Spleen (tissue), 11 donors: Measurements from ENCODE around the gene CEP55. TPM values are rescaled to one million over a fixed set of nuclear protein-coding genes. Genes with fewer than 3 reads are reported as not detected.

Source experiments
- DNase-seq: peaks from one replicate; pipeline ENCODE4 v3.0.0-alpha.2; 2020
- H3K27ac ChIP-seq, 8 donors: fragments of 200-600 bp; sonication (generic) in 7 of 8; 1 replicate in 4 of 8; 2 replicates in 4 of 8; pipeline versions ENCODE4 v1.5.0 to v1.8.0; 2016 to 2021; ENCODE audit warnings: inconsistent platforms in 4 of 8, mild to moderate bottlenecking in 4 of 8, moderate library complexity in 1 of 8
- H3K27me3 ChIP-seq, 7 donors: fragments of 200-600 bp; sonication (generic) in 6 of 7; replicated peaks in 1 of 7; 1 replicate in 4 of 7; 2 replicates in 3 of 7; pipeline versions ENCODE4 v1.5.0 to v1.8.0; 2016 to 2021; ENCODE audit warnings: inconsistent platforms in 3 of 7, mild to moderate bottlenecking in 1 of 7
- H3K36me3 ChIP-seq, 6 donors: fragments of 200-600 bp; sonication (generic) in 5 of 6; 1 replicate in 4 of 6; 2 replicates in 2 of 6; pipeline versions ENCODE4 v1.5.0 to v1.8.0; 2016 to 2021; ENCODE audit warnings: inconsistent platforms in 2 of 6
- H3K4me1 ChIP-seq, 6 donors: fragments of 200-600 bp; sonication (generic) in 5 of 6; 1 replicate in 3 of 6; 2 replicates in 3 of 6; pipeline versions ENCODE4 v1.5.0 to v1.8.0; 2016 to 2021; ENCODE audit warnings: inconsistent platforms in 3 of 6
- H3K4me3 ChIP-seq, 8 donors: fragments of 200-600 bp; sonication (generic) in 7 of 8; 1 replicate in 4 of 8; 2 replicates in 4 of 8; pipeline versions ENCODE4 v1.5.0 to v1.8.0; 2016 to 2021; ENCODE audit warnings: inconsistent platforms in 4 of 8, mild to moderate bottlenecking in 4 of 8, moderate library complexity in 2 of 8
- H3K9me3 ChIP-seq, 8 donors: fragments of 200-600 bp; sonication (generic) in 7 of 8; 1 replicate in 4 of 8; 2 replicates in 4 of 8; pipeline versions ENCODE4 v1.5.0 to v1.8.0; 2016 to 2021; ENCODE audit warnings: inconsistent platforms in 4 of 8
- POLR2A ChIP-seq, 3 donors: fragments of 450-650 bp; IDR thresholded peaks; one replicate each; pipeline ENCODE4 v1.5.1; 2017; ENCODE audit warnings: antibody characterized with exemption in 3 of 3, mild to moderate bottlenecking in 1 of 3
- POLR2AphosphoS5 ChIP-seq, 3 donors: sonication (generic); formaldehyde crosslinking; IDR thresholded peaks; one replicate each; pipeline ENCODE4 v1.5.1; 2017; ENCODE audit warnings: antibody characterized with exemption in 3 of 3
- WGBS, 5 donors: extraction: QIAGEN DNeasy Blood & Tissue Kit in 3 of 5; methylation state at CpG; one replicate each; pipeline versions ENCODE4 v1.1.5 to v1.1.7; 2013 to 2018; 5-methylcytosine and 5-hydroxymethylcytosine counted together
- intact Hi-C: fragments of 100-400 bp; cut with DNase I; formaldehyde crosslinking; loops from one replicate; pipeline ENCODE4 v1.15.0; 2023; ENCODE audit warnings: low total_unique reads
- polyA plus RNA-seq, 3 donors: library from polyadenylated mRNA; stranded (reverse); fragments of 200-250 nt; gene quantifications; one replicate each; pipeline ENCODE4 v1.2.1, GENCODE V29; 2013
- total RNA-seq, 7 donors: library from RNA; depleted of rRNA in 3 of 7; stranded (reverse); fragments of >200 nt in 3 of 7; fragmentation: NEBNext Ultra II Directional in 4 of 7; extraction: Animal tissue kit (Norgen Biotek cat#: 25700) in 4 of 7; gene quantifications; one replicate each; pipeline versions ENCODE4 v1.1.0 to v1.2.1, GENCODE V29; 2016 to 2021
- TF ChIP-seq, protein P1 (sequence below), 11 experiments: fragments of 200-600 bp in 7 of 11; fragments of 450-650 bp in 4 of 11; sonication (generic) in 4 of 11; IDR thresholded peaks in 8 of 11; conservative IDR thresholded peaks in 3 of 11; 1 replicate in 7 of 11; 2 replicates in 4 of 11; pipeline versions ENCODE4 v1.4.0 to v1.8.0; 2016 to 2021; ENCODE audit warnings: antibody characterized with exemption in 11 of 11, inconsistent platforms in 4 of 11, mild to moderate bottlenecking in 1 of 11
- donor health status: healthy with polysubstance abuse.
- donor health status: DM: no; HTN: no; CAD: no; lungs with moderate emphysema.
- donor health status: DM: no; HTN: no; CAD: no.
- donor health status: Bipolar disorder and iron deficiency.
- donor health status: healthy.
- donor health status: DM: no; HTN: no; CAD: no.
- donor health status: DM: yes; HTN: yes; CAD: no.

Gene CEP55
- total and polyA plus RNA-seq, 10 donors, result 0.95 to 6.6 (median 3.1) TPM

DNA sequence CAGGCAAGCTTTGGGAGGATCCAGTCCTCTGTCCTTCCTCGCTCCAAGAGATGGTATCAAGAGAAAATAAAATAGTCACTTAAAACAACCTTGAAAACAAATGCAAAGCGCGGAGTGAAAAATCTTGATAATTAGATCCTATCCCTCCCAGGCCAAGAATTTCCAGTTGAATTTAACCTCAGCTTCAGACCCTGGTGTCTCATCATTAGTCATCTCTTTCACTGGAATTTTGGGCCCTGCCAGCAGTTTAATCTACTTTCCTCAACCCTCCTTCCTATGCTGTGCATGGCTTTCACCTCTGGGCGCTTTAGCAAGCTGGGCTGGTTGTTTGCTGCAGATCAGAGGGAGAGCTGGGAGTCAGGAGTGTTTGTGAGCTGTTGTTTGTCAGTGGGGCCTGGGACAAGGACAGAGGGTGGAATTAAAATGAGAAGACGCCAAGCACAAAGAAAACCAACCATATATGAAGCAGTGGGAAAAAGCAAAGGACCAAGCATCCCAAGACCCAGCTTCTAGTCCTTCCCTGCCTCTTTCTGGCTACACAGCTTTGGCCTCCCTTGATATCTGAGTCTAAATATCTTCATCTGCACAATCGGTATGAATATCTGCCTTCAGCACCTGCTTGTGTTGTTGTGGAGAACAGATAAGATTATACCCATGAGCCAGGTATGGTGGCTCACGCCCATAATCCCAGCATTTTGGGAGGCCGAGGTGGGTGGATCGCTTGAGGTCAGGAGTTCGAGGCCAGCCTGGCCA lies 27.8 kb upstream of the CEP55 start:
- peaks cover 0 to 41% (median 15%) of the 10 kb centered on the region in 6 donors for H3K4me1 ChIP-seq

DNA sequence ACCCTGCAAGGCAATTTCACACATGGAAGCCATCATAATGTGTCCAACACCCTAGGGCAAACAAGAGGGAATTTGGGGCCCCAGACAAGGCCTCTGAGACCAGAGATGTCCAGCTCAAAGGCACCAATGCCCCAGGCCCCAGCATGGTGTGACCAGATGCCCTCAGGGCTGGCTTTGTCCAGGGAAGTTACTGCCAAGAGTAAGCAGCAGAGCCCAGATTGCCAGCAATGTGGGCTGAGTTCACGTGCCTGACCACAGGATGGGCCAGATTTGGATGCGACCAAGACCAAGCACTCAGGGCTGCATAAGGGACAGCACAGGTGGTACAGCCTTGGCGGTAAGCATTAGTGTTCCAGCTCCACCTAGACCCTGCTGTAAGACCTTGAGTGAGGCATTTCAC lies 27.0 kb upstream of the CEP55 start:
- Histone ChIP-seq H3K36me3 (no peaks in the 10 kb centered on the region), H3K9me3 (no peaks in the 10 kb centered on the region), H3K27me3 (no peaks in the 10 kb centered on the region), H3K4me3 (no peak overlapping the region), H3K27ac (no peak overlapping the region), H3K4me1 (peaks cover 0 to 32% (median 11%) of the 10 kb centered on the region in 6 donors)
- 64 to 95% (median 85%) methylated on average over 3 of the region's 3 CpGs for WGBS, 5 donors
- no peak for DNase-seq
- intact Hi-C loops, result no loop called here
- TF ChIP-seq POLR2A (IDR thresholded peaks at IDR 0.05) (no peak), POLR2AphosphoS5 (IDR thresholded peaks at IDR 0.05) (no peak)
- TF ChIP-seq, protein P1, sequence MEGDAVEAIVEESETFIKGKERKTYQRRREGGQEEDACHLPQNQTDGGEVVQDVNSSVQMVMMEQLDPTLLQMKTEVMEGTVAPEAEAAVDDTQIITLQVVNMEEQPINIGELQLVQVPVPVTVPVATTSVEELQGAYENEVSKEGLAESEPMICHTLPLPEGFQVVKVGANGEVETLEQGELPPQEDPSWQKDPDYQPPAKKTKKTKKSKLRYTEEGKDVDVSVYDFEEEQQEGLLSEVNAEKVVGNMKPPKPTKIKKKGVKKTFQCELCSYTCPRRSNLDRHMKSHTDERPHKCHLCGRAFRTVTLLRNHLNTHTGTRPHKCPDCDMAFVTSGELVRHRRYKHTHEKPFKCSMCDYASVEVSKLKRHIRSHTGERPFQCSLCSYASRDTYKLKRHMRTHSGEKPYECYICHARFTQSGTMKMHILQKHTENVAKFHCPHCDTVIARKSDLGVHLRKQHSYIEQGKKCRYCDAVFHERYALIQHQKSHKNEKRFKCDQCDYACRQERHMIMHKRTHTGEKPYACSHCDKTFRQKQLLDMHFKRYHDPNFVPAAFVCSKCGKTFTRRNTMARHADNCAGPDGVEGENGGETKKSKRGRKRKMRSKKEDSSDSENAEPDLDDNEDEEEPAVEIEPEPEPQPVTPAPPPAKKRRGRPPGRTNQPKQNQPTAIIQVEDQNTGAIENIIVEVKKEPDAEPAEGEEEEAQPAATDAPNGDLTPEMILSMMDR (IDR thresholded peaks at IDR 0.05 in 8 of 11, conservative IDR thresholded peaks at IDR 0.05 in 3 of 11), result no peak

More for the DNA sequence above, 27.8 kb upstream of the CEP55 start:
- WGBS, 5 donors, result 83 to 94% (median 87%) methylated on average over 10 of the region's 10 CpGs
- DNase-seq, result no peak
- Histone ChIP-seq H3K27me3 (no peaks in the 10 kb centered on the region), H3K9me3 (no peaks in the 10 kb centered on the region), H3K27ac (peak overlapping the region in 1 of 8 donors; percentile 16), H3K4me3 (no peak overlapping the region), H3K36me3 (no peaks in the 10 kb centered on the region)
- intact Hi-C loops, result no loop called here
- TF ChIP-seq POLR2A (IDR thresholded peaks at IDR 0.05) (no peak), POLR2AphosphoS5 (IDR thresholded peaks at IDR 0.05) (no peak)
- TF ChIP-seq, protein P1 (IDR thresholded peaks at IDR 0.05 in 8 of 11, conservative IDR thresholded peaks at IDR 0.05 in 3 of 11), result no peak

DNA sequence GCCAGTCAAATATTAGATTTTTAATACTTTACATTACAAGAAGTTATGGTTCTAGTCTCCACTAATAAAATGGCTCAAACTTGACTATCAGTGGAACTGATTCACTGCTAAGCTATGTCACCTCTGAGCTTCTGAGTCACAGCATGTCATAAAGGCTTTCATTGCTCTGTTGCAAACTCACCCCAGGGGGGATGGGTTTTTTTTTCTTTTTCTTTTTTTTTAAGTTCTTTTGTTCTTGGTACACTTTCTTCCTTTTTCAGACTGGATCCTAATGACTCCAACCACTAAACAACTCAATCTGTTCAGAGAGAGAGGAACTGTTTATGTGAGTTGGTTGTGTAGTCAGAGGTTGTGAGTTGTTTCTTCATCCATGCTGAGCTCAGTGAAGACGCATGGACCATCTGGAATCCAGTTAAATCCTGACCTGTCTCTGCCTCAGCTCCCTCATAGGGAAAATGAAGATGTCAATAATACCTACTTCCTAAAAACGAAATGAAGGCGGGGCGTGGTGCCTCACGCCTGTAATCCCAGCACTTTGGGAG lies 25.2 kb upstream of the CEP55 start:
- no peaks in the 10 kb centered on the region for H3K36me3 ChIP-seq
- 84 to 94% (median 90%) methylated on average over 5 of the region's 5 CpGs for WGBS, 5 donors
- DNase-seq, result no peak
- intact Hi-C loops, result no loop called here
- H3K4me3 ChIP-seq, result no peak overlapping the region
- no peak for TF ChIP-seq POLR2A (IDR thresholded peaks at IDR 0.05)
- no peak for TF ChIP-seq POLR2AphosphoS5 (IDR thresholded peaks at IDR 0.05)
- TF ChIP-seq, protein P1 (IDR thresholded peaks at IDR 0.05 in 8 of 11, conservative IDR thresholded peaks at IDR 0.05 in 3 of 11), result no peak
- no peaks in the 10 kb centered on the region for H3K9me3 ChIP-seq
- H3K27me3 ChIP-seq, result no peaks in the 10 kb centered on the region
- H3K4me1 ChIP-seq, result peaks cover 0 to 22% (median 4%) of the 10 kb centered on the region in 6 donors
- peak overlapping the region in 5 of 8 donors; percentile 0 to 56 (median 42) for H3K27ac ChIP-seq

DNA sequence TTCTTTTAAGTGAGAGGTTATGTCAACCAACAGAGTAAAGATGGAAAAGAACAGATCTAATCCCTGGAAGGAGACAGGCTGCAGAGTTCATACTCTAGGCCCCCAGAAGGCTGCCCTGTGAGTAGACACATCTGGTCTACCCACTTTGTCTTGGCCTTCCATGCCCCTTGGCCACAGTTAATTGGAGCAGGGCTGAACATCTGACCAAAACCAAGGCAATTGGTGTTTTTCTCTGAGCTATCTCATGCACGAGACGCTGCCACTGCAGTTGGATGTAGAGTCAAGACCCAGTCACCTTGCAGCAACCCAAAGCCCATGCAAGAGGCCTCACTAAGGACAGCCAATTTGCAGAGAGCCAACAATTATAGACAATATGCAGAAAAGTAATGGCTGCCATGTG lies 23.3 kb upstream of the CEP55 start:
- Histone ChIP-seq H3K36me3 (no peaks in the 10 kb centered on the region), H3K4me3 (no peak overlapping the region), H3K9me3 (no peaks in the 10 kb centered on the region), H3K27me3 (no peaks in the 10 kb centered on the region), H3K27ac (no peak overlapping the region), H3K4me1 (peaks cover 0 to 22% (median 0%) of the 10 kb centered on the region in 6 donors)
- DNase-seq, result no peak
- intact Hi-C loops, result no loop called here
- 78 to 98% (median 93%) methylated on average over 2 of the region's 2 CpGs for WGBS, 5 donors
- TF ChIP-seq POLR2AphosphoS5 (IDR thresholded peaks at IDR 0.05) (no peak), POLR2A (IDR thresholded peaks at IDR 0.05) (no peak)
- TF ChIP-seq, protein P1 (IDR thresholded peaks at IDR 0.05 in 8 of 11, conservative IDR thresholded peaks at IDR 0.05 in 3 of 11), result no peak
